ENCODE results near the gene BCAS3. TPM values are rescaled to one million over a fixed set of nuclear protein-coding genes. Genes with fewer than 3 reads are reported as not detected.

Gene BCAS3
- total RNA-seq, 1 donor from 2014 or later: 44.8 TPM

GRCh38 chr17:61204456-61204855, 526.8 kb downstream of the BCAS3 start:
- Mint-ChIP-seq H3K36me3 (ENCODE audit: unreplicated experiment) (no peaks in the 10 kb centered on the region), H3K4me3 (ENCODE audit: unreplicated experiment) (no peak overlapping the region), H3K9me3 (ENCODE audit: unreplicated experiment) (peaks cover 9% of the 10 kb centered on the region), H3K27ac (ENCODE audit: unreplicated experiment) (no peak overlapping the region), H3K27me3 (ENCODE audit: unreplicated experiment) (peaks cover 4% of the 10 kb centered on the region), H3K4me1 (ENCODE audit: low read depth, unreplicated experiment) (peaks cover 28% of the 10 kb centered on the region)
- no peak for TF ChIP-seq CTCF (IDR thresholded peaks at IDR 0.05; ENCODE audit: partially characterized antibody, unreplicated experiment)
- DNase-seq: no peak

- Mint-ChIP-seq H3K4me1 (ENCODE audit: low read depth, unreplicated experiment) (peaks cover 35% of the 10 kb centered on the region), H3K36me3 (ENCODE audit: unreplicated experiment) (no peaks in the 10 kb centered on the region), H3K9me3 (ENCODE audit: unreplicated experiment) (peaks cover 9% of the 10 kb centered on the region), H3K27ac (ENCODE audit: unreplicated experiment) (no peak overlapping the region), H3K27me3 (ENCODE audit: unreplicated experiment) (peaks cover 4% of the 10 kb centered on the region), H3K4me3 (ENCODE audit: unreplicated experiment) (no peak overlapping the region)
- no peak for TF ChIP-seq CTCF (IDR thresholded peaks at IDR 0.05; ENCODE audit: partially characterized antibody, unreplicated experiment)
- no peak for DNase-seq
Observed at GRCh38 chr17:61205401-61205800, 527.8 kb downstream of the BCAS3 start.

- no peaks in the 10 kb centered on the region for H3K36me3 Mint-ChIP-seq (ENCODE audit: unreplicated experiment)
- peaks cover 11% of the 10 kb centered on the region for H3K9me3 Mint-ChIP-seq (ENCODE audit: unreplicated experiment)
- peaks cover 38% of the 10 kb centered on the region for H3K4me1 Mint-ChIP-seq (ENCODE audit: low read depth, unreplicated experiment)
- no peak overlapping the region for H3K4me3 Mint-ChIP-seq (ENCODE audit: unreplicated experiment)
- no peak for TF ChIP-seq CTCF (IDR thresholded peaks at IDR 0.05; ENCODE audit: partially characterized antibody, unreplicated experiment)
- no peak for DNase-seq
- H3K27ac Mint-ChIP-seq (ENCODE audit: unreplicated experiment): no peak overlapping the region
- peaks cover 4% of the 10 kb centered on the region for H3K27me3 Mint-ChIP-seq (ENCODE audit: unreplicated experiment)
Observed at GRCh38 chr17:61205931-61206330, 528.3 kb downstream of the BCAS3 start.

- H3K27me3 Mint-ChIP-seq (ENCODE audit: unreplicated experiment): peaks cover 4% of the 10 kb centered on the region
- peaks cover 44% of the 10 kb centered on the region for H3K4me1 Mint-ChIP-seq (ENCODE audit: low read depth, unreplicated experiment)
- peaks cover 11% of the 10 kb centered on the region for H3K9me3 Mint-ChIP-seq (ENCODE audit: unreplicated experiment)
- no peak overlapping the region for H3K27ac Mint-ChIP-seq (ENCODE audit: unreplicated experiment)
- TF ChIP-seq CTCF (IDR thresholded peaks at IDR 0.05; ENCODE audit: partially characterized antibody, unreplicated experiment): no peak
- no peaks in the 10 kb centered on the region for H3K36me3 Mint-ChIP-seq (ENCODE audit: unreplicated experiment)
- no peak overlapping the region for H3K4me3 Mint-ChIP-seq (ENCODE audit: unreplicated experiment)
- DNase-seq: no peak
Observed at GRCh38 chr17:61206922-61207321, 529.3 kb downstream of the BCAS3 start.

GRCh38 chr17:61208301-61209105, 530.9 kb downstream of the BCAS3 start:
- Mint-ChIP-seq H3K4me3 (ENCODE audit: unreplicated experiment) (peak overlapping the region; percentile 55), H3K27ac (ENCODE audit: unreplicated experiment) (peak overlapping the region; percentile 97), H3K36me3 (ENCODE audit: unreplicated experiment) (no peaks in the 10 kb centered on the region), H3K9me3 (ENCODE audit: unreplicated experiment) (peaks cover 11% of the 10 kb centered on the region), H3K4me1 (ENCODE audit: low read depth, unreplicated experiment) (peaks cover 44% of the 10 kb centered on the region), H3K27me3 (ENCODE audit: unreplicated experiment) (peaks cover 4% of the 10 kb centered on the region)
- DNase-seq: no peak
- TF ChIP-seq CTCF (IDR thresholded peaks at IDR 0.05; ENCODE audit: partially characterized antibody, unreplicated experiment): no peak

All from glutamatergic neuron (in vitro differentiated cells).